ENCODE results near the gene CKM. TPM values are rescaled to one million over a fixed set of nuclear protein-coding genes. Genes with fewer than 3 reads are reported as not detected.

Gene CKM
- polyA plus RNA-seq, 2 of the 4 experiments (the other 2 are of a cell fraction) = not detected

DNA sequence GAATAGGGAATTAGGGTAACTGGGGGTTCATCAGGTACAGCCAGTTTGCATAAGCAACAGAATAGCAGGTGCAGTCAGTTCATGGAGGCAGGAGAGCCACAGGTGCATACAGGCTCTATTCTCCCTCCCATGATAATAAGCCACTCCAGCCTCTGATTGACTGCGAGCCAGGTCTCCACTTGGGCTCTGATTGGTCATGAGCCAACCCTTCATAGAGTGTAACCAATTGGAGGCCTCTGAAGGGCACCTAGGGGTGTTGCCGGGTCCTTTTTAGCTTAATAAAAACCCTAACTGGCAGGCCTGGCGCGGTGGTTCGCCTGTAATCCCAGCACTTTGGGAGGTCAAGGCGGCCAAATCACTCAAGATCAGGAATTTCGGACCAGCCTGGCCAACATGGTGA is 8.7 kb upstream of the CKM start (continued):
- TF ChIP-seq NFE2L2 (conservative IDR thresholded peaks at IDR 0.05; ENCODE audit: low read length) = no peak

DNA sequence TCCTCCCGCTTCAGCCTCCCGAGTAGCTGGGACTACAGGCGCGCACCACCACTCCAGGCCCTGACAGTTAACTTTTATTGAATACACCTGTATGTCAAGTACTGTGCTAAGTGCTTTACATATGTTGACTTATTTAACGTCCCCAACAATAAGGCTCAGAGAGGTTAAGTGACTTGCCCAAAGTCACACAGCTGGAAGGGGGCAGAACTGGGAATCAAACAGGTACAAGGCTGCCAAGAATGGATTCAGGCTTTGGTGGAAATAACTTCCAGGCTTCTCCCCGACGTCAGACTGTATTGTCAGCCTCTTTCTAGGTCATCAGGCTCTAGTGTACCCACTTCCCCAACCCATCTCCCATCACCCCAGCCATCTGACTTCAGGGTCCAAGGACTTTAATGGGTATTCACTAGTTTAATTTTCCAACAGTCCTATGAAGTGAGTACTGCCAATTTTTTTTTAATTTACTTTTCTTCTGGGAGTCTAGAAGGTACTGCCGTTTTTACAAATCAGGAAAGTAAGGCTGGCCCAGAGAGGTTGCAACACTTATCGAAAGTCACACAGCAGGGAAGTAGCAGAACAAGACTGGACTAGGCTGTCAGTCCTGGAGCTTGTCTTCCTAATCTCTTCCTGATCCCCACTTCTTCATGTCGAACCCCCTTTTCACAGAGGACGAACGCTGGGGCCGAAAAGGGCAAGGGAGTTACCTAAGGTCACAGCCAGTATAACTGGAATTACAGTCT is 4.9 kb upstream of the CKM start:
- POLR2A ChIA-PET = no interaction called here

DNA sequence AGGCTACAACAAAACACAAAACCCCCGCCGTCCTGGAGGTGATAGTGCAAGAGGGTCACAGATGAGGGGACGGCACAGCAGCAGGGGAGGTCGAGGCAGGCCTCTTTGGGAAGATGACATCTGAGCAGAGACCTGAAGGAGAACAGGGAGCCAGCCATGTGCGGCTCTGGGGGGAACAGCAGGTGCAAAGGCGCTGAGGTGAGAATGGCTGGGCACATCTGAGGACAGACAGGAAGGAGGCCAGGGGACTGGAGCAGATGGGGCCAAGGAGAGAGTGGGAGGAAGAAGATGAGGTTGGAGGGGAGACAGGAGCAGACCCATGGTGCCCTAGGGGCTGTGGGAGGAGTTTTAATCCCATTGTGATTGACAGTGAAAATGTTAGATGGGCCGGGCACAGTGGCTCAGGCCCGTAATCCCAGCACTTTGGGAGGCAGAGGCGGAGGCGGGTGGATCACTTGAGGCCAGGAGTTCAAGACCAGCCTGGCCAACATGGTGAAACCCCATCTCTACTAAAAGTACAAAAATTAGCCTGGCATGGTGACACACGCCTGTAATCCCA is 1.8 kb upstream of the CKM start:
- ATAC-seq (no peak), FAIRE-seq (no peak), DNase-seq (ENCODE audit: low read depth in 1 of 2, low spot score in 1 of 2) (no peak)
- no peak overlapping the region for H3K4me2 ChIP-seq
- H3K4me3 ChIP-seq = no peak overlapping the region
- POLR2A ChIA-PET = no interaction called here
- no peaks in the 10 kb centered on the region for H3K9me3 ChIP-seq
- TF ChIP-seq FOSL2 (IDR thresholded peaks at IDR 0.05) (no peak), FOSL2 (CRISPR knock-in tag; IDR thresholded peaks at IDR 0.05) (no peak), ZFP36 (IDR thresholded peaks at IDR 0.05; ENCODE audit: borderline replicate concordance, partially characterized antibody) (no peak), JUN (IDR thresholded peaks at IDR 0.05) (no peak), RARB (CRISPR knock-in tag; IDR thresholded peaks at IDR 0.05) (no peak), ZNF302 (CRISPR knock-in tag; IDR thresholded peaks at IDR 0.05) (no peak), MYC (IDR thresholded peaks at IDR 0.05; ENCODE audit: borderline replicate concordance, low read length) (no peak)
- CTCF ChIA-PET = no interaction called here
- WGBS (ENCODE audit: missing lambda C conversion rate) = 77% methylated on average over 11 of the region's 11 CpGs
- peaks cover 5% of the 10 kb centered on the region; the same call in 1 of the 3 replicates for H3K4me1 ChIP-seq
- H3K27ac ChIP-seq = no peak overlapping the region

More for the DNA sequence above, 4.9 kb upstream of the CKM start:
- Histone ChIP-seq H3K4me3 (no peak overlapping the region), H3K4me1 (peaks cover 5% of the 10 kb centered on the region; the same call in 1 of the 3 replicates), H3K27ac (no peak overlapping the region), H3K9me3 (no peaks in the 10 kb centered on the region), H3K4me2 (no peak overlapping the region)
- TF ChIP-seq FOSL2 (IDR thresholded peaks at IDR 0.05) (no peak), FOSL2 (CRISPR knock-in tag; IDR thresholded peaks at IDR 0.05) (no peak), ZFP36 (IDR thresholded peaks at IDR 0.05; ENCODE audit: borderline replicate concordance, partially characterized antibody) (peak; percentile 43), CBX8 (IDR thresholded peaks at IDR 0.05) (no peak), ESRRA (IDR thresholded peaks at IDR 0.05; ENCODE audit: borderline replicate concordance, low read length) (no peak), POLR2AphosphoS2 (conservative IDR thresholded peaks at IDR 0.05; ENCODE audit: low read length) (no peak)
- TF ChIP-seq, protein P1, sequence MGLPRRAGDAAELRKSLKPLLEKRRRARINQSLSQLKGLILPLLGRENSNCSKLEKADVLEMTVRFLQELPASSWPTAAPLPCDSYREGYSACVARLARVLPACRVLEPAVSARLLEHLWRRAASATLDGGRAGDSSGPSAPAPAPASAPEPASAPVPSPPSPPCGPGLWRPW (IDR thresholded peaks at IDR 0.05) = no peak
- WGBS (ENCODE audit: missing lambda C conversion rate) = 51% methylated on average over 13 of the region's 13 CpGs
- no peak for ATAC-seq
- DNase-seq (ENCODE audit: low read depth in 1 of 2, low spot score in 1 of 2) = no peak
- FAIRE-seq = no peak
- CTCF ChIA-PET = interaction anchor here (6.1 kb wide), 1 partner anchor 11 kb away, joined by 29 read pairs; no protein-coding TSS in a partner anchor

DNA sequence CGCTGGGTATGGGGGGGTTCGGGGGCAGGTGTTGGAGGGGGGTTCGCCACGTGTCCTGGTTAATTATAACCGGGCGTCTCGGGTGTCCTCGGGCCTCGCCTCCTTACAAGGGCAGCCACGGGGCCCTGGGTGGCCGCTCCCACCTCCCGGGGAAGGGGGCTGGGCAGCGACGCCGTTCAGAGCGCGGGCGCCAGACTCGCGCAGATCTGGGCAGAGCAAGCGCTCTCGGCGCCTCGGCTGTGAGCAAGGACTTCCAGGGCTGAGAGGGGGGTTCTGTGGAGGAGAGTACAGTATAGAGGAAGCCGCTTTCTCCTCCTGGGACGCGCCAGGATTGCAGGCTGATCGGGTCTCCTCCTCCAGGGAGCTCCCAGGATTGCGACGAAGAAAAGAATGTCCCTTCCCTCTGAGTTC is 1.0 kb upstream of the CKM start:
- no peak overlapping the region for H3K4me2 ChIP-seq
- ATAC-seq = no peak

More for the DNA sequence above, 1.0 kb upstream of the CKM start:
- no peak for FAIRE-seq
- Histone ChIP-seq H3K4me3 (no peak overlapping the region), H3K9me3 (no peaks in the 10 kb centered on the region), H3K27ac (no peak overlapping the region), H3K4me1 (peaks cover 5% of the 10 kb centered on the region; the same call in 1 of the 3 replicates)
- DNase-seq (ENCODE audit: low read depth in 1 of 2, low spot score in 1 of 2) = no peak
- ChIA-PET CTCF (no interaction called here), POLR2A (no interaction called here)
- WGBS (ENCODE audit: missing lambda C conversion rate) = 75% methylated on average over 7 of the region's 30 CpGs
- TF ChIP-seq, protein P2, sequence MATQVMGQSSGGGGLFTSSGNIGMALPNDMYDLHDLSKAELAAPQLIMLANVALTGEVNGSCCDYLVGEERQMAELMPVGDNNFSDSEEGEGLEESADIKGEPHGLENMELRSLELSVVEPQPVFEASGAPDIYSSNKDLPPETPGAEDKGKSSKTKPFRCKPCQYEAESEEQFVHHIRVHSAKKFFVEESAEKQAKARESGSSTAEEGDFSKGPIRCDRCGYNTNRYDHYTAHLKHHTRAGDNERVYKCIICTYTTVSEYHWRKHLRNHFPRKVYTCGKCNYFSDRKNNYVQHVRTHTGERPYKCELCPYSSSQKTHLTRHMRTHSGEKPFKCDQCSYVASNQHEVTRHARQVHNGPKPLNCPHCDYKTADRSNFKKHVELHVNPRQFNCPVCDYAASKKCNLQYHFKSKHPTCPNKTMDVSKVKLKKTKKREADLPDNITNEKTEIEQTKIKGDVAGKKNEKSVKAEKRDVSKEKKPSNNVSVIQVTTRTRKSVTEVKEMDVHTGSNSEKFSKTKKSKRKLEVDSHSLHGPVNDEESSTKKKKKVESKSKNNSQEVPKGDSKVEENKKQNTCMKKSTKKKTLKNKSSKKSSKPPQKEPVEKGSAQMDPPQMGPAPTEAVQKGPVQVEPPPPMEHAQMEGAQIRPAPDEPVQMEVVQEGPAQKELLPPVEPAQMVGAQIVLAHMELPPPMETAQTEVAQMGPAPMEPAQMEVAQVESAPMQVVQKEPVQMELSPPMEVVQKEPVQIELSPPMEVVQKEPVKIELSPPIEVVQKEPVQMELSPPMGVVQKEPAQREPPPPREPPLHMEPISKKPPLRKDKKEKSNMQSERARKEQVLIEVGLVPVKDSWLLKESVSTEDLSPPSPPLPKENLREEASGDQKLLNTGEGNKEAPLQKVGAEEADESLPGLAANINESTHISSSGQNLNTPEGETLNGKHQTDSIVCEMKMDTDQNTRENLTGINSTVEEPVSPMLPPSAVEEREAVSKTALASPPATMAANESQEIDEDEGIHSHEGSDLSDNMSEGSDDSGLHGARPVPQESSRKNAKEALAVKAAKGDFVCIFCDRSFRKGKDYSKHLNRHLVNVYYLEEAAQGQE (IDR thresholded peaks at IDR 0.05) = no peak
- TF ChIP-seq ZFP36 (IDR thresholded peaks at IDR 0.05; ENCODE audit: borderline replicate concordance, partially characterized antibody) = peak; percentile 41
